WTC11 (cell line): ENCODE results near the gene MARCKSL1.

Experiments
- CREB1 ChIP-seq: sonication (generic); formaldehyde crosslinking; IDR thresholded peaks from 2 replicates; pipeline ENCODE4 v1.8.0; 2023; ENCODE audit warnings: mild to moderate bottlenecking, missing genetic modification reagents
- CTCF ChIP-seq: fragments of 200-600 bp; IDR thresholded peaks from 2 replicates; pipeline ENCODE4 v1.8.0; 2022; ENCODE audit warnings: antibody characterized with exemption
- GTF2I ChIP-seq: fragments of 250-450 bp; sonication (Bioruptor Pico); conservative IDR thresholded peaks from 2 replicates; pipeline ENCODE4 v1.4.0; 2021; ENCODE audit warnings: mild to moderate bottlenecking
- JUN ChIP-seq: sonication (generic); formaldehyde crosslinking; IDR thresholded peaks from 2 replicates; pipeline ENCODE4 v1.8.0; 2023; ENCODE audit warnings: mild to moderate bottlenecking, missing genetic modification reagents
- KAT7 ChIP-seq: sonication (generic); formaldehyde crosslinking; IDR thresholded peaks from 2 replicates; pipeline ENCODE4 v1.8.1; 2023; ENCODE audit warnings: missing genetic modification reagents, mild to moderate bottlenecking, borderline replicate concordance
- MAX ChIP-seq: sonication (generic); formaldehyde crosslinking; IDR thresholded peaks from 2 replicates; pipeline ENCODE4 v1.8.0; 2022; ENCODE audit warnings: mild to moderate bottlenecking, missing genetic modification reagents
- SP1 ChIP-seq: sonication (generic); formaldehyde crosslinking; conservative IDR thresholded peaks from 2 replicates; pipeline ENCODE4 v1.8.1; 2022; ENCODE audit warnings: missing genetic modification reagents
- TCF7 ChIP-seq: sonication (generic); formaldehyde crosslinking; IDR thresholded peaks from 2 replicates; pipeline ENCODE4 v1.8.0; 2022; ENCODE audit warnings: mild to moderate bottlenecking, low read depth, missing genetic modification reagents, moderate library complexity
- ZBTB43 ChIP-seq: sonication (generic); formaldehyde crosslinking; IDR thresholded peaks from 2 replicates; pipeline ENCODE4 v1.8.1; 2023; ENCODE audit warnings: mild to moderate bottlenecking, missing genetic modification reagents
- ZNF425 ChIP-seq: fragments of 250-450 bp; sonication (Bioruptor Pico); conservative IDR thresholded peaks from 2 replicates; pipeline ENCODE4 v1.9.0; 2021; ENCODE audit warnings: mild to moderate bottlenecking
- TF ChIP-seq, protein P1 (sequence below): sonication (generic); formaldehyde crosslinking; conservative IDR thresholded peaks from 2 replicates; pipeline ENCODE4 v1.8.1; 2023; ENCODE audit warnings: mild to moderate bottlenecking, low read depth, missing genetic modification reagents, moderate library complexity
- TF ChIP-seq, protein P2 (sequence below): sonication (generic); formaldehyde crosslinking; IDR thresholded peaks from 2 replicates; pipeline ENCODE4 v1.8.1; 2023; ENCODE audit warnings: mild to moderate bottlenecking, missing genetic modification reagents, borderline replicate concordance
- TF ChIP-seq, protein P3 (sequence below): sonication (generic); formaldehyde crosslinking; IDR thresholded peaks from 2 replicates; pipeline ENCODE4 v1.8.0; 2023; ENCODE audit warnings: missing genetic modification reagents, mild to moderate bottlenecking, borderline replicate concordance
- TF ChIP-seq, protein P4 (sequence below): sonication (generic); formaldehyde crosslinking; IDR thresholded peaks from 2 replicates; pipeline ENCODE4 v1.8.1; 2023; ENCODE audit warnings: mild to moderate bottlenecking, missing genetic modification reagents, moderate library complexity

- TF ChIP-seq, protein P1, sequence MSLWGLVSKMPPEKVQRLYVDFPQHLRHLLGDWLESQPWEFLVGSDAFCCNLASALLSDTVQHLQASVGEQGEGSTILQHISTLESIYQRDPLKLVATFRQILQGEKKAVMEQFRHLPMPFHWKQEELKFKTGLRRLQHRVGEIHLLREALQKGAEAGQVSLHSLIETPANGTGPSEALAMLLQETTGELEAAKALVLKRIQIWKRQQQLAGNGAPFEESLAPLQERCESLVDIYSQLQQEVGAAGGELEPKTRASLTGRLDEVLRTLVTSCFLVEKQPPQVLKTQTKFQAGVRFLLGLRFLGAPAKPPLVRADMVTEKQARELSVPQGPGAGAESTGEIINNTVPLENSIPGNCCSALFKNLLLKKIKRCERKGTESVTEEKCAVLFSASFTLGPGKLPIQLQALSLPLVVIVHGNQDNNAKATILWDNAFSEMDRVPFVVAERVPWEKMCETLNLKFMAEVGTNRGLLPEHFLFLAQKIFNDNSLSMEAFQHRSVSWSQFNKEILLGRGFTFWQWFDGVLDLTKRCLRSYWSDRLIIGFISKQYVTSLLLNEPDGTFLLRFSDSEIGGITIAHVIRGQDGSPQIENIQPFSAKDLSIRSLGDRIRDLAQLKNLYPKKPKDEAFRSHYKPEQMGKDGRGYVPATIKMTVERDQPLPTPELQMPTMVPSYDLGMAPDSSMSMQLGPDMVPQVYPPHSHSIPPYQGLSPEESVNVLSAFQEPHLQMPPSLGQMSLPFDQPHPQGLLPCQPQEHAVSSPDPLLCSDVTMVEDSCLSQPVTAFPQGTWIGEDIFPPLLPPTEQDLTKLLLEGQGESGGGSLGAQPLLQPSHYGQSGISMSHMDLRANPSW = no peak
- TF ChIP-seq, protein P2, sequence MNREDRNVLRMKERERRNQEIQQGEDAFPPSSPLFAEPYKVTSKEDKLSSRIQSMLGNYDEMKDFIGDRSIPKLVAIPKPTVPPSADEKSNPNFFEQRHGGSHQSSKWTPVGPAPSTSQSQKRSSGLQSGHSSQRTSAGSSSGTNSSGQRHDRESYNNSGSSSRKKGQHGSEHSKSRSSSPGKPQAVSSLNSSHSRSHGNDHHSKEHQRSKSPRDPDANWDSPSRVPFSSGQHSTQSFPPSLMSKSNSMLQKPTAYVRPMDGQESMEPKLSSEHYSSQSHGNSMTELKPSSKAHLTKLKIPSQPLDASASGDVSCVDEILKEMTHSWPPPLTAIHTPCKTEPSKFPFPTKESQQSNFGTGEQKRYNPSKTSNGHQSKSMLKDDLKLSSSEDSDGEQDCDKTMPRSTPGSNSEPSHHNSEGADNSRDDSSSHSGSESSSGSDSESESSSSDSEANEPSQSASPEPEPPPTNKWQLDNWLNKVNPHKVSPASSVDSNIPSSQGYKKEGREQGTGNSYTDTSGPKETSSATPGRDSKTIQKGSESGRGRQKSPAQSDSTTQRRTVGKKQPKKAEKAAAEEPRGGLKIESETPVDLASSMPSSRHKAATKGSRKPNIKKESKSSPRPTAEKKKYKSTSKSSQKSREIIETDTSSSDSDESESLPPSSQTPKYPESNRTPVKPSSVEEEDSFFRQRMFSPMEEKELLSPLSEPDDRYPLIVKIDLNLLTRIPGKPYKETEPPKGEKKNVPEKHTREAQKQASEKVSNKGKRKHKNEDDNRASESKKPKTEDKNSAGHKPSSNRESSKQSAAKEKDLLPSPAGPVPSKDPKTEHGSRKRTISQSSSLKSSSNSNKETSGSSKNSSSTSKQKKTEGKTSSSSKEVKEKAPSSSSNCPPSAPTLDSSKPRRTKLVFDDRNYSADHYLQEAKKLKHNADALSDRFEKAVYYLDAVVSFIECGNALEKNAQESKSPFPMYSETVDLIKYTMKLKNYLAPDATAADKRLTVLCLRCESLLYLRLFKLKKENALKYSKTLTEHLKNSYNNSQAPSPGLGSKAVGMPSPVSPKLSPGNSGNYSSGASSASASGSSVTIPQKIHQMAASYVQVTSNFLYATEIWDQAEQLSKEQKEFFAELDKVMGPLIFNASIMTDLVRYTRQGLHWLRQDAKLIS (CRISPR knock-in tag) = no peak
- TF ChIP-seq CTCF = no peak
- TF ChIP-seq KAT7 (CRISPR knock-in tag) = no peak
- no peak for TF ChIP-seq ZNF425 (CRISPR knock-in tag)
- TF ChIP-seq JUN (CRISPR knock-in tag) = no peak
- no peak for TF ChIP-seq SP1 (CRISPR knock-in tag)
- TF ChIP-seq CREB1 (CRISPR knock-in tag) = no peak
- TF ChIP-seq GTF2I = no peak
- TF ChIP-seq, protein P3, sequence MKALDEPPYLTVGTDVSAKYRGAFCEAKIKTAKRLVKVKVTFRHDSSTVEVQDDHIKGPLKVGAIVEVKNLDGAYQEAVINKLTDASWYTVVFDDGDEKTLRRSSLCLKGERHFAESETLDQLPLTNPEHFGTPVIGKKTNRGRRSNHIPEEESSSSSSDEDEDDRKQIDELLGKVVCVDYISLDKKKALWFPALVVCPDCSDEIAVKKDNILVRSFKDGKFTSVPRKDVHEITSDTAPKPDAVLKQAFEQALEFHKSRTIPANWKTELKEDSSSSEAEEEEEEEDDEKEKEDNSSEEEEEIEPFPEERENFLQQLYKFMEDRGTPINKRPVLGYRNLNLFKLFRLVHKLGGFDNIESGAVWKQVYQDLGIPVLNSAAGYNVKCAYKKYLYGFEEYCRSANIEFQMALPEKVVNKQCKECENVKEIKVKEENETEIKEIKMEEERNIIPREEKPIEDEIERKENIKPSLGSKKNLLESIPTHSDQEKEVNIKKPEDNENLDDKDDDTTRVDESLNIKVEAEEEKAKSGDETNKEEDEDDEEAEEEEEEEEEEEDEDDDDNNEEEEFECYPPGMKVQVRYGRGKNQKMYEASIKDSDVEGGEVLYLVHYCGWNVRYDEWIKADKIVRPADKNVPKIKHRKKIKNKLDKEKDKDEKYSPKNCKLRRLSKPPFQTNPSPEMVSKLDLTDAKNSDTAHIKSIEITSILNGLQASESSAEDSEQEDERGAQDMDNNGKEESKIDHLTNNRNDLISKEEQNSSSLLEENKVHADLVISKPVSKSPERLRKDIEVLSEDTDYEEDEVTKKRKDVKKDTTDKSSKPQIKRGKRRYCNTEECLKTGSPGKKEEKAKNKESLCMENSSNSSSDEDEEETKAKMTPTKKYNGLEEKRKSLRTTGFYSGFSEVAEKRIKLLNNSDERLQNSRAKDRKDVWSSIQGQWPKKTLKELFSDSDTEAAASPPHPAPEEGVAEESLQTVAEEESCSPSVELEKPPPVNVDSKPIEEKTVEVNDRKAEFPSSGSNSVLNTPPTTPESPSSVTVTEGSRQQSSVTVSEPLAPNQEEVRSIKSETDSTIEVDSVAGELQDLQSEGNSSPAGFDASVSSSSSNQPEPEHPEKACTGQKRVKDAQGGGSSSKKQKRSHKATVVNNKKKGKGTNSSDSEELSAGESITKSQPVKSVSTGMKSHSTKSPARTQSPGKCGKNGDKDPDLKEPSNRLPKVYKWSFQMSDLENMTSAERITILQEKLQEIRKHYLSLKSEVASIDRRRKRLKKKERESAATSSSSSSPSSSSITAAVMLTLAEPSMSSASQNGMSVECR (CRISPR knock-in tag) = no peak
- TF ChIP-seq MAX (CRISPR knock-in tag) = no peak
- no peak for TF ChIP-seq TCF7
- TF ChIP-seq ZBTB43 (CRISPR knock-in tag) = no peak
- TF ChIP-seq, protein P4, sequence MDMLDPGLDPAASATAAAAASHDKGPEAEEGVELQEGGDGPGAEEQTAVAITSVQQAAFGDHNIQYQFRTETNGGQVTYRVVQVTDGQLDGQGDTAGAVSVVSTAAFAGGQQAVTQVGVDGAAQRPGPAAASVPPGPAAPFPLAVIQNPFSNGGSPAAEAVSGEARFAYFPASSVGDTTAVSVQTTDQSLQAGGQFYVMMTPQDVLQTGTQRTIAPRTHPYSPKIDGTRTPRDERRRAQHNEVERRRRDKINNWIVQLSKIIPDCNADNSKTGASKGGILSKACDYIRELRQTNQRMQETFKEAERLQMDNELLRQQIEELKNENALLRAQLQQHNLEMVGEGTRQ (CRISPR knock-in tag) = no peak
Measured at GRCh38 chr1:32291145-32291707, 44.8 kb downstream of the MARCKSL1 start.
